T-helper 17 cell (primary cell): ENCODE measurements around the gene CST3. TPM values are rescaled to one million over a fixed set of nuclear protein-coding genes. Genes with fewer than 3 reads are reported as not detected.
"Not testable (repeated sequence)": the region's sequence is repeated elsewhere in the genome, so short reads cannot be mapped to it uniquely, and the experiment has no call there.

Experiments used
- ATAC-seq: fragments of 150-1000 bp; cut with Tn5 transposase; 2 replicates; pipeline ENCODE4 v1.10.0; 2021; ENCODE audit warnings: mild to moderate bottlenecking, moderate library complexity
- DNase-seq, 3 donors: peaks; one replicate each; pipeline versions ENCODE4 v3.0.0 to v3.0.0-alpha.2; 2020 to 2021
- H3K9me3 ChIP-seq: one replicate; pipeline ENCODE4 v1.7.0; 2013; ENCODE audit warnings: low read length, mild to moderate bottlenecking; ENCODE audit not compliant: control insufficient read depth, poor library complexity, severe bottlenecking
- H3K27ac Mint-ChIP-seq: one replicate; pipeline ENCODE4 v1.8.0; 2022; ENCODE audit warnings: mild to moderate bottlenecking, moderate library complexity, mixed read lengths
- H3K27me3 Mint-ChIP-seq: one replicate; pipeline ENCODE4 v1.8.0; 2022; ENCODE audit warnings: mixed read lengths
- H3K36me3 Mint-ChIP-seq: one replicate; pipeline ENCODE4 v1.8.0; 2022; ENCODE audit warnings: low read depth, mixed read lengths
- H3K4me1 Mint-ChIP-seq: one replicate; pipeline ENCODE4 v1.8.0; 2022; ENCODE audit warnings: mild to moderate bottlenecking, mixed read lengths
- H3K4me3 Mint-ChIP-seq: one replicate; pipeline ENCODE4 v1.8.0; 2022; ENCODE audit warnings: mild to moderate bottlenecking, moderate library complexity, mixed read lengths
- total RNA-seq, 4 donors: library from RNA in 2 of 4; stranded (reverse) in 2 of 4; gene quantifications; one replicate each; pipeline ENCODE4 v1.2.3 and lab custom pipeline; 2022 to 2026

The CST3 gene
- total RNA-seq, 2 donors from 2014 or later, result 29.5 to 87.5 TPM

GRCh38 chr20:23625236-23625964, 12.4 kb downstream of the CST3 start:
- H3K36me3 Mint-ChIP-seq, result peaks cover 4% of the 10 kb centered on the region
- no peaks in the 10 kb centered on the region for H3K9me3 ChIP-seq
- no peak for DNase-seq
- no peak overlapping the region for H3K27ac Mint-ChIP-seq
- no peak for ATAC-seq
- peaks cover 3% of the 10 kb centered on the region for H3K4me1 Mint-ChIP-seq
- H3K4me3 Mint-ChIP-seq, result no peak overlapping the region
- H3K27me3 Mint-ChIP-seq, result peaks cover 34% of the 10 kb centered on the region

- Mint-ChIP-seq H3K27ac (no peak overlapping the region), H3K4me3 (no peak overlapping the region), H3K27me3 (peaks cover 45% of the 10 kb centered on the region), H3K36me3 (peaks cover 4% of the 10 kb centered on the region), H3K4me1 (peaks cover 3% of the 10 kb centered on the region)
- ATAC-seq, result no peak
- no peak for DNase-seq
- H3K9me3 ChIP-seq, result no peaks in the 10 kb centered on the region
Measured at GRCh38 chr20:23624324-23624691, 13.4 kb downstream of the CST3 start.

GRCh38 chr20:23623666-23624323, 14.0 kb downstream of the CST3 start:
- H3K4me3 Mint-ChIP-seq, result no peak overlapping the region
- peaks cover 3% of the 10 kb centered on the region for H3K4me1 Mint-ChIP-seq
- DNase-seq (no peak), ATAC-seq (no peak)
- peaks cover 49% of the 10 kb centered on the region for H3K27me3 Mint-ChIP-seq
- H3K27ac Mint-ChIP-seq, result no peak overlapping the region
- peaks cover 4% of the 10 kb centered on the region for H3K36me3 Mint-ChIP-seq
- no peaks in the 10 kb centered on the region for H3K9me3 ChIP-seq

GRCh38 chr20:23622839-23623343, 14.9 kb downstream of the CST3 start:
- ATAC-seq (no peak), DNase-seq (no peak)
- peaks cover 3% of the 10 kb centered on the region for H3K4me1 Mint-ChIP-seq
- H3K9me3 ChIP-seq, result no peaks in the 10 kb centered on the region
- peaks cover 44% of the 10 kb centered on the region for H3K27me3 Mint-ChIP-seq
- H3K36me3 Mint-ChIP-seq, result peaks cover 2% of the 10 kb centered on the region
- no peak overlapping the region for H3K27ac Mint-ChIP-seq
- no peak overlapping the region for H3K4me3 Mint-ChIP-seq

- not testable (repeated sequence) for DNase-seq, H3K4me1 Mint-ChIP-seq, H3K4me3 Mint-ChIP-seq, H3K27ac Mint-ChIP-seq, ATAC-seq, H3K9me3 ChIP-seq, H3K36me3 Mint-ChIP-seq
- peaks cover 44% of the 10 kb centered on the region for H3K27me3 Mint-ChIP-seq
Measured at GRCh38 chr20:23622401-23622800, 15.4 kb downstream of the CST3 start.

- peaks cover 42% of the 10 kb centered on the region for H3K27me3 Mint-ChIP-seq
- H3K27ac Mint-ChIP-seq, ATAC-seq, H3K36me3 Mint-ChIP-seq, H3K4me1 Mint-ChIP-seq, H3K4me3 Mint-ChIP-seq, DNase-seq, H3K9me3 ChIP-seq: not testable (repeated sequence)
Measured at GRCh38 chr20:23620670-23621386, 16.9 kb downstream of the CST3 start.

- no peak overlapping the region for H3K27ac Mint-ChIP-seq
- peaks cover 10% of the 10 kb centered on the region for H3K27me3 Mint-ChIP-seq
- H3K4me3 Mint-ChIP-seq, result no peak overlapping the region
- no peaks in the 10 kb centered on the region for H3K9me3 ChIP-seq
- DNase-seq (no peak), ATAC-seq (no peak)
- no peaks in the 10 kb centered on the region for H3K4me1 Mint-ChIP-seq
- no peaks in the 10 kb centered on the region for H3K36me3 Mint-ChIP-seq
Measured at GRCh38 chr20:23614163-23614562, 23.6 kb downstream of the CST3 start.

- ATAC-seq (no peak), DNase-seq (no peak)
- Mint-ChIP-seq H3K36me3 (no peaks in the 10 kb centered on the region), H3K27me3 (peaks cover 8% of the 10 kb centered on the region), H3K27ac (no peak overlapping the region), H3K4me3 (no peak overlapping the region), H3K4me1 (no peaks in the 10 kb centered on the region)
- no peaks in the 10 kb centered on the region for H3K9me3 ChIP-seq
Measured at GRCh38 chr20:23613676-23614075, 24.1 kb downstream of the CST3 start.

GRCh38 chr20:23612396-23612795, 25.4 kb downstream of the CST3 start:
- no peak overlapping the region for H3K27ac Mint-ChIP-seq
- ATAC-seq (no peak), DNase-seq (no peak)
- H3K27me3 Mint-ChIP-seq, result peaks cover 8% of the 10 kb centered on the region
- H3K4me3 Mint-ChIP-seq, result no peak overlapping the region
- H3K36me3 Mint-ChIP-seq, result no peaks in the 10 kb centered on the region
- H3K4me1 Mint-ChIP-seq, result no peaks in the 10 kb centered on the region
- H3K9me3 ChIP-seq, result no peaks in the 10 kb centered on the region

- ATAC-seq (no peak), DNase-seq (no peak)
- Mint-ChIP-seq H3K4me1 (no peaks in the 10 kb centered on the region), H3K4me3 (no peak overlapping the region), H3K27me3 (peaks cover 9% of the 10 kb centered on the region), H3K36me3 (no peaks in the 10 kb centered on the region), H3K27ac (no peak overlapping the region)
- no peaks in the 10 kb centered on the region for H3K9me3 ChIP-seq
Measured at GRCh38 chr20:23609486-23610109, 28.2 kb downstream of the CST3 start.

GRCh38 chr20:23608251-23608846, 29.4 kb downstream of the CST3 start:
- no peaks in the 10 kb centered on the region for H3K9me3 ChIP-seq
- no peak for DNase-seq
- H3K4me1 Mint-ChIP-seq, result peaks cover 2% of the 10 kb centered on the region
- no peak overlapping the region for H3K4me3 Mint-ChIP-seq
- H3K27me3 Mint-ChIP-seq, result peaks cover 20% of the 10 kb centered on the region
- no peaks in the 10 kb centered on the region for H3K36me3 Mint-ChIP-seq
- no peak overlapping the region for H3K27ac Mint-ChIP-seq
- ATAC-seq, result no peak

- H3K27me3 Mint-ChIP-seq, result peaks cover 24% of the 10 kb centered on the region
- H3K27ac Mint-ChIP-seq, result no peak overlapping the region
- DNase-seq, result no peak
- H3K4me3 Mint-ChIP-seq, result no peak overlapping the region
- no peaks in the 10 kb centered on the region for H3K9me3 ChIP-seq
- H3K36me3 Mint-ChIP-seq, result no peaks in the 10 kb centered on the region
- H3K4me1 Mint-ChIP-seq, result peaks cover 2% of the 10 kb centered on the region
- no peak for ATAC-seq
Measured at GRCh38 chr20:23607497-23608245, 30.1 kb downstream of the CST3 start.
